ENCODE measurements around the gene SELENOM. TPM values are rescaled to one million over a fixed set of nuclear protein-coding genes. Genes with fewer than 3 reads are reported as not detected.

Gene SELENOM
- polyA plus RNA-seq, 10 donors: 10.0 to 31.9 (median 18.0) TPM

- DNase-seq: peak in 2 of 3 donors; percentile 59 to 74
Observed at GRCh38 chr22:31093086-31093850, 14.1 kb downstream of the SELENOM start.

DNA sequence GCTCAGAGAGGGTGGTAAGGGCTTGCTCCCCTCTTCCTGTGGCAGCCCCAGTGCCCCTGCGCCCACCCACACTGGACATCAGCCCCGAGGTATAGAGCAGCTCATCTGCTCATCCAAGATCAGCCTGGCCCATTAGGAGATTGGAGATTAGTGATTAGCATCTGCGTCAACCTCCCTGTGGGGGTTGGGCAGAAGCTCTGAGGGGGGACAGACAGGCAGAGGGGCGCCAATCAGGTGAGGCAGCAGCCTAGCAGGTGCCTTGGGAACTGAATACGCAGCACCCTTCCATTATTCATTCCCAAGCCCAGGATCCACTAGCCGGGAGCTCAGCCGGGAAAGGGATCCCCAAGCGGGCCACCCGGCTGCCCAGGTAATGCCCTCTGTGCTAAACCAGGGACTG is 15.2 kb downstream of the SELENOM start:
- DNase-seq: no peak

DNA sequence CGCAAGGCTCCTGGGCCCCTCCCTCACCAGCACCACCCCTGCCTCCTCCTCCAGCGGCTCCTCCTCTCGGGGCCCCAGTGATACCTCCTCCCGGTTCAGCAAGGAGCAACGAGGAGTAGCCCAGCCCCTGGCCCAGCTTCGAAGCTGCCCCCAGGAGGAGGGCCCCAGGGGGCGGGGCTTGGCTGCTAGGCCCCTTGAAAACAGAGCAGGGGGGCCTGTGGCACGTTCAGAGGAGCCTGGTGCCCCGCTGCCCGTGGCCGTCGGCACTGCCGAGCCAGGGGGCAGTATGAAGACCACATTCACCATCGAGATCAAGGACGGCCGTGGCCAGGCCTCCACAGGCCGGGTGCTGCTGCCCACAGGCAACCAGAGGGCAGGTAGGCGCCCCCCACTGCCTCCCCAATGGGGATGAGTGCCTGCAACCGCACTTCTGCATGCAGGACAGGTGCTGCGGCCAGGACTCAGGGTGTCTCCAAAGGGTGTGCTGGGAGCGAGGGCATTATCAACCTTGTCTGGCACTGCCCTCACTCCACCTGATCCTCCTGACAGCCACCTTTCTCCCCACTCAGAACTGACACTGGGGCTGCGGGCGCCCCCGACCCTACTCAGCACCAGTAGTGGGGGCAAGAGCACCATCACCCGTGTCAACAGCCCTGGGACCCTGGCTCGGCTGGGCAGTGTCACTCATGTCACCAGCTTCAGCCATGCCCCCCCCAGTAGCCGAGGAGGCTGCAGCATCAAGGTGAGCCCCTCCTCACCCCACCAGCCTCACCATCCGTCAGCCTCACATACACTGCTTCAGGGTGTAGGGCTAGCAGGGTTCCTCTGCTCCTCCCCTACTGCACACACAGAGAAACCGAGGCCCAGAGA is 16.0 kb downstream of the SELENOM start:
- peak in 1 of 3 donors; percentile 14 for DNase-seq

- no peak for DNase-seq
Observed at GRCh38 chr22:31090217-31091085, 16.9 kb downstream of the SELENOM start.

DNA sequence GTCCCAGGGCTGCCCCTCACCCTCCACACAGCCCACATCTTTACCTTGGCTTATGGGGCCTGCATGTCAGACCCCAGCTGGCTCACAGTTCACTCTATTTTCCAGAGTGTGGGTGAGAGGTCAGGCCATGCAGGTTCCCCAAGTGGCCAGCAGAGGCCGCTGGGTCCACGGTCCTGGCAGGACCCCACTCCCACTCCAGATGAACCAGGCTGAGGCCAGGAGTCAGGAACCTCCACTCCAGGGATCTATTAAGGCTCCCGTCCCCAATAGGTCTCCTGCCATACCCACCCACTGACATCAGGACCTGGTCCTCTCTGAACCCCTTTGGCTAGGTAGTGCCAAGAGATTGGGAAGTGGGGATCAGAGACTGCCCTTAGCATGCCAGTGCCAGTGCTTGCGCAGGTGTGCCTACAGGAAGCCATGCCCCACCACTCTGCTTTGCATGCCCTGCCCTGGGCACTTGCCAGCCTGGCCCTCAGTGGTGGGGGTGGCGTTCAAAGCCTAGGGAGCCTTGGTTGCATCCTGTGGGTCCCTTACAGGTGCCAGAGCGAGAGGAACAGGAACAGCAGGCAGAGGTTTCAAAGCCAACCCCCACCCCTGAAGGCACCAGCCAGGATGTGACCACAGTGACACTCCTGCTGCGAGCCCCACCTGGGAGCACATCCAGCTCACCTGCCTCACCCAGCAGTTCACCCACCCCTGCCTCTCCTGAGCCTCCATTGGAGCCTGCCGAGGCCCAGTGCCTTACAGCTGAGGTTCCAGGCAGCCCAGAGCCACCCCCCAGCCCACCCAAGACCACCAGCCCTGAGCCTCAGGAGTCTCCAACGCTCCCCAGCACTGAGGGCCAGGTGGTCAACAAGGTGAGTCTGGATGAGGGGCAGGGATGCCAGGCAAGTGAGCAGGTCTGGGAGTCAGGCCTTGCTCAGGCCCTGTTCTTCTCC is 17.9 kb downstream of the SELENOM start:
- peak in 1 of 3 donors; percentile 47 for DNase-seq

GRCh38 chr22:31088233-31088986 is 19.0 kb downstream of the SELENOM start:
- no peak for DNase-seq

- DNase-seq: no peak
Observed at GRCh38 chr22:31087744-31088215, 19.6 kb downstream of the SELENOM start.

DNA sequence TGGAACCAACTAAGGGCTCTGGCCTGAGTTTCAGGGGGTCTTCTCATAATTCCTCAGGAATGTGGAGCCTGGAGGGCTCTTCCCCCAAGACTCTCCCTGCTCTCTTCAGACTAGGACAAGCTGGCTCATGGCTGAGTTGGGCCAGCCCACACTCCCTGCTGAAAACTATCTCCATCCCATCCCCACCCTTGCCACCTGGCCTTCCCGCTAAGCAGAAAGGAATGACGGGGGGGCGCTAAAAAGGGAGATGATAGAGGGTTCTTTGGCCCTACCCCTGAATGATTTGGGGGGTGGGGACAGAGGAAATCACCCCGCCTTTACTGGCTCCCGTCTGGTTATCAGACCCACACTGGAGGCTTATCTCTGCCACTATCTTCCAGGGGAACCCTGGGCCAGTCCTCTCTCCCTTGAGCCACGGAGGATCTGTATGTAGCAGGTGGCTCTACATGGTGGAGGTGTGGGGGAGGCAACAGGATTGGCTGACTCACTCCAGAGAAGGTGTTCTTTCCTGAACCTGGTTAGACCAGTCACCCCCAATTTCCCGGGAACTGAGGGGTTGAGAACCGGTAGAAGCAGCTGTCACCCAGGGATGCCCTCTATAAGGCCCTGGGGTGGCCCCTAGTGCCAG is 20.6 kb downstream of the SELENOM start:
- no peak for DNase-seq

DNA sequence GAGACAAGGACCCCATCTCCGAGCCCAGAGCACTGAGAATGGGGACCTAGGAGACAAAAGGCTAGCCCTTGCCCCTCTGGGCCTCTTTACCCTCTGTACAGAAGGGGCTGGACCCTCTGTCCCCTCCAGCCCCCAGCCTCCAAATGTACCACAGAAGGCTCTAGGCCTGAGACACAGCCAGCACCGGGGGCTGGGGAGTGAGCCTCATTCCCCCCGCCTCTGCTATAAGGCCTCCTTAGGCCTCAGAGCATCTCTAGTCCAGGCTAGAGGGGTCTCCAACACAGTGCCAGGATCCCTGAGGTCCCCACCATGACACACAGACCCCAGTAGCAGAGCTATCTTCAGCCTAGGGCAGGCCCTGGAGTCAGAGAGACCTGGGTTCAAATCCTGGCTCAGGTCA is 21.4 kb downstream of the SELENOM start:
- no peak for DNase-seq

GRCh38 chr22:31085493-31085824 is 21.9 kb downstream of the SELENOM start:
- no peak for DNase-seq

GRCh38 chr22:31084811-31085492 is 22.4 kb downstream of the SELENOM start:
- peak; percentile 85 to 94 (median 90) for DNase-seq

GRCh38 chr22:31083923-31084810 is 23.2 kb downstream of the SELENOM start:
- DNase-seq: no peak

GRCh38 chr22:31083377-31083768 is 24.0 kb downstream of the SELENOM start:
- no peak for DNase-seq

- no peak for DNase-seq
Observed at GRCh38 chr22:31082606-31083376, 24.6 kb downstream of the SELENOM start.

- DNase-seq: no peak
Observed at GRCh38 chr22:31081963-31082605, 25.3 kb downstream of the SELENOM start.

Data from muscle of back (tissue), 11 donors.